OCI-LY3 (cell line): Measurements from ENCODE around the gene MUC21.

Experiments used
- H2AFZ ChIP-seq: fragments of 200-600, 300-600 bp; shearing (Covaris generic); 2 replicates; pipeline ENCODE4 v1.6.0; 2014; ENCODE audit warnings: antibody characterized with exemption, low read depth, low read length
- H3K27ac ChIP-seq: fragments of 200-600, 300-600 bp; sonication (generic); 2 replicates; pipeline ENCODE4 v1.5.1; 2014; ENCODE audit warnings: mild to moderate bottlenecking, low read length, moderate library complexity, mixed read lengths
- H3K27me3 ChIP-seq: fragments of 200-600, 300-600 bp; sonication (generic); 2 replicates; pipeline ENCODE4 v1.6.1; 2014; ENCODE audit warnings: low read depth, low read length, mixed read lengths
- H3K36me3 ChIP-seq: fragments of 200-600, 300-600 bp; sonication (generic); replicated peaks from 2 replicates; pipeline ENCODE3; 2014; ENCODE audit warnings: low read depth, low read length, mixed read lengths
- H3K4me1 ChIP-seq: fragments of 300-600, 200-600 bp; sonication (generic); 2 replicates; pipeline ENCODE4 v1.6.1; 2014; ENCODE audit warnings: low read length, mixed read lengths
- H3K4me2 ChIP-seq: fragments of 200-600, 300-600 bp; sonication (generic); 2 replicates; pipeline ENCODE4 v1.6.1; 2014; ENCODE audit warnings: low read length, mixed read lengths
- H3K4me3 ChIP-seq: fragments of 300-600, 200-600 bp; sonication (generic); 2 replicates; pipeline ENCODE4 v1.5.1; 2014; ENCODE audit warnings: antibody characterized with exemption, mild to moderate bottlenecking, low read length, moderate library complexity
- H3K79me2 ChIP-seq: fragments of 300-600, 200-600 bp; shearing (Covaris generic); 2 replicates; pipeline ENCODE4 v1.6.1; 2014; ENCODE audit warnings: mild to moderate bottlenecking, low read length, mixed read lengths
- H3K9ac ChIP-seq: fragments of 300-600, 200-600 bp; shearing (Covaris generic); 2 replicates; pipeline ENCODE4 v1.6.0; 2014; ENCODE audit warnings: mild to moderate bottlenecking, low read length, moderate library complexity
- H3K9me3 ChIP-seq: fragments of 200-600, 300-600 bp; shearing (Covaris generic); 2 replicates; pipeline ENCODE4 v1.6.1; 2014; ENCODE audit warnings: low read length, mixed read lengths; ENCODE audit not compliant: insufficient read depth
- H4K20me1 ChIP-seq: fragments of 200-600, 300-600 bp; sonication (generic); 2 replicates; pipeline ENCODE4 v1.6.1; 2016; ENCODE audit warnings: low read length, mixed read lengths; ENCODE audit not compliant: insufficient read depth
- EZH2phosphoT487 ChIP-seq: fragments of 200-600 bp; shearing (Covaris generic); IDR thresholded peaks from 2 replicates; pipeline ENCODE4 v1.6.1; 2018; ENCODE audit warnings: antibody characterized with exemption, mixed run types, low read depth
- TF ChIP-seq, protein P1 (sequence below): fragments of 200-600, 300-600 bp; sonication (generic); IDR thresholded peaks from 2 replicates; pipeline ENCODE4 v1.5.1; 2014; ENCODE audit warnings: antibody characterized with exemption, low read length, low read depth

MUC21 gene

DNA sequence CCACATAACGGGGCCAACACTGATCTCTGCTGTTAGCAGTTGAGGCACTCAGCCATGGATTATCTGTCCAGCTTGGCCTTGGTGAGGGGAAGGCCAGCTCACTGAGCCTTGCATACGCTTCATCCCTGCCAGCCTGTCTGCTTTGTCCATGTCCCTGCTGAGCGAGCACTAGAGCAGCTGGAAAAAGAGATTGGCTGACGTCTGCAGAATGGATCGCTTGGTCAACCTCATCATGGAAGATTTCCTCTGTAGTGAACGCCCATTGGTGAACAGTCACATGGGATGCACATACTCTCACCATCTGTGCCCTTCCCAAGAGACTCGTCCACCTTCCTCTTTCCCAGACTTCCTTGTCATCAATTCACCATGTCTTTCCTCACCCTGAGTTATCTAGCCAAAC, 53.7 kb downstream of the MUC21 start:
- Histone ChIP-seq H3K9me3 (no peaks in the 10 kb centered on the region), H3K79me2 (no peaks in the 10 kb centered on the region), H4K20me1 (no peaks in the 10 kb centered on the region), H3K36me3 (no peaks in the 10 kb centered on the region), H3K4me1 (no peaks in the 10 kb centered on the region), H3K4me2 (no peak overlapping the region), H3K4me3 (no peak overlapping the region), H3K9ac (no peak overlapping the region), H2AFZ (no peak overlapping the region), H3K27me3 (peaks cover 24% of the 10 kb centered on the region; the same call in 1 of the 2 replicates), H3K27ac (no peak overlapping the region)
- TF ChIP-seq, protein P1, sequence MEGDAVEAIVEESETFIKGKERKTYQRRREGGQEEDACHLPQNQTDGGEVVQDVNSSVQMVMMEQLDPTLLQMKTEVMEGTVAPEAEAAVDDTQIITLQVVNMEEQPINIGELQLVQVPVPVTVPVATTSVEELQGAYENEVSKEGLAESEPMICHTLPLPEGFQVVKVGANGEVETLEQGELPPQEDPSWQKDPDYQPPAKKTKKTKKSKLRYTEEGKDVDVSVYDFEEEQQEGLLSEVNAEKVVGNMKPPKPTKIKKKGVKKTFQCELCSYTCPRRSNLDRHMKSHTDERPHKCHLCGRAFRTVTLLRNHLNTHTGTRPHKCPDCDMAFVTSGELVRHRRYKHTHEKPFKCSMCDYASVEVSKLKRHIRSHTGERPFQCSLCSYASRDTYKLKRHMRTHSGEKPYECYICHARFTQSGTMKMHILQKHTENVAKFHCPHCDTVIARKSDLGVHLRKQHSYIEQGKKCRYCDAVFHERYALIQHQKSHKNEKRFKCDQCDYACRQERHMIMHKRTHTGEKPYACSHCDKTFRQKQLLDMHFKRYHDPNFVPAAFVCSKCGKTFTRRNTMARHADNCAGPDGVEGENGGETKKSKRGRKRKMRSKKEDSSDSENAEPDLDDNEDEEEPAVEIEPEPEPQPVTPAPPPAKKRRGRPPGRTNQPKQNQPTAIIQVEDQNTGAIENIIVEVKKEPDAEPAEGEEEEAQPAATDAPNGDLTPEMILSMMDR, result no peak

DNA sequence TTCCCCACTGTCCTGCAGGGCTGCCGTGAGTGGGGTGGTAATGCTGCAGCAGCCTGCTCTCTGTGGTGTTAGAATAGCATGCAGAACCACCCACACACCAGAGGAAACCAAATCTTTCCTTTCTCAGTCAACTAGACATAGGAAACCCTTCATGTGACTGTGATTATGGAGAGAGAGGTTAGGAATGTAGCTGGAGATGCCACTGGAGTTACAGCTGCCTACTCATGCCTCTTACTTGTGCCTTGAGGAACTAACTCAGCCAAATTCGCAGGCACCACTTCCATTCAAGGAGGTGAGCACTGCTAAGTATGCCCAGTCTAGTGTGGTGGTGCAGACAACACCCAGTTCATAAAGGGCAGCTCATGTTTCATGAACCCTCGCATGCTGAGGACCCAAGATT, 54.2 kb downstream of the MUC21 start:
- Histone ChIP-seq H3K4me3 (no peak overlapping the region), H3K79me2 (no peaks in the 10 kb centered on the region), H4K20me1 (no peaks in the 10 kb centered on the region), H3K9me3 (no peaks in the 10 kb centered on the region), H3K4me2 (no peak overlapping the region), H3K9ac (no peak overlapping the region), H3K4me1 (peaks cover 2% of the 10 kb centered on the region), H3K36me3 (no peaks in the 10 kb centered on the region), H3K27me3 (peaks cover 24% of the 10 kb centered on the region; the same call in 1 of the 2 replicates), H2AFZ (no peak overlapping the region), H3K27ac (no peak overlapping the region)
- no peak for TF ChIP-seq EZH2phosphoT487
- TF ChIP-seq, protein P1, result no peak

DNA sequence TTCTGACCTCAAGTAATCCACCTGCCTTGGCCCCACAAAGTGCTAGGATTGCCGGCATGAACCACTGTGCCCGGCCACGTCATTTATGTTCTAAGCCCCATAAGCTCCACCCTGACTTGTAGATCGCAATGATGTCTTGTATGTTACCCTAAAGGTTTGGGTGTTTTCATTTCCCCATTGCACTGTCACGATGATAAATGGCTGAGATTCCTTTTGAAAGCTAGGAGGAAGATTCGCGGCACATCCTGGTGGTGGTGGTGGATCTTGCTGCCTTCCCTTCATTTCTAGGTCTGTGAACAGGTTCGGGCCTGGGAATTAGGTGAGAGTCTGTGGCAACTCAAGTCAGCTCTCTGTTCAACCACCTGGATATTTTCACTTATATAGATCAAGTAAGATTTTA, 55.0 kb downstream of the MUC21 start:
- Histone ChIP-seq H3K4me3 (no peak overlapping the region), H3K9ac (no peak overlapping the region), H4K20me1 (no peaks in the 10 kb centered on the region), H3K4me2 (no peak overlapping the region), H3K36me3 (no peaks in the 10 kb centered on the region), H3K27ac (no peak overlapping the region), H3K27me3 (peaks cover 26% of the 10 kb centered on the region), H3K9me3 (no peaks in the 10 kb centered on the region), H3K79me2 (no peaks in the 10 kb centered on the region), H3K4me1 (peaks cover 11% of the 10 kb centered on the region), H2AFZ (no peak overlapping the region)
- TF ChIP-seq EZH2phosphoT487, result no peak
- TF ChIP-seq, protein P1, result no peak
